Nephron (organoid): ENCODE results near the gene CACTIN.

ENCODE experiments used
- H3K27ac Mint-ChIP-seq, 3 experiments: 2 replicates each; pipeline ENCODE4 v1.8.0; 2020; ENCODE audit warnings: mixed read lengths in 3 of 3, mild to moderate bottlenecking in 2 of 3, moderate library complexity in 1 of 3
- H3K27me3 Mint-ChIP-seq: 2 replicates; pipeline ENCODE4 v1.8.0; 2021; ENCODE audit warnings: low read depth, mild to moderate bottlenecking, moderate library complexity, mixed read lengths
- H3K36me3 Mint-ChIP-seq: 2 replicates; pipeline ENCODE4 v1.8.0; 2020; ENCODE audit warnings: low read depth, mixed read lengths
- H3K4me1 Mint-ChIP-seq: 2 replicates; pipeline ENCODE4 v1.8.0; 2020; ENCODE audit warnings: mixed read lengths
- H3K4me3 Mint-ChIP-seq, 3 experiments: 2 replicates each; pipeline ENCODE4 v1.8.0; 2020; ENCODE audit warnings: mild to moderate bottlenecking in 3 of 3, mixed read lengths in 3 of 3, moderate library complexity in 2 of 3
- H3K9me3 Mint-ChIP-seq: 2 replicates; pipeline ENCODE4 v1.8.0; 2020; ENCODE audit warnings: mixed read lengths
- TF ChIP-seq, protein P1 (sequence below), 3 experiments: fragments of 200-600 bp; sonication (generic); IDR thresholded peaks; one replicate each; pipeline ENCODE4 v1.5.0; 2021; ENCODE audit warnings: antibody characterized with exemption in 3 of 3; ENCODE audit not compliant: unreplicated experiment in 3 of 3

CACTIN gene

DNA sequence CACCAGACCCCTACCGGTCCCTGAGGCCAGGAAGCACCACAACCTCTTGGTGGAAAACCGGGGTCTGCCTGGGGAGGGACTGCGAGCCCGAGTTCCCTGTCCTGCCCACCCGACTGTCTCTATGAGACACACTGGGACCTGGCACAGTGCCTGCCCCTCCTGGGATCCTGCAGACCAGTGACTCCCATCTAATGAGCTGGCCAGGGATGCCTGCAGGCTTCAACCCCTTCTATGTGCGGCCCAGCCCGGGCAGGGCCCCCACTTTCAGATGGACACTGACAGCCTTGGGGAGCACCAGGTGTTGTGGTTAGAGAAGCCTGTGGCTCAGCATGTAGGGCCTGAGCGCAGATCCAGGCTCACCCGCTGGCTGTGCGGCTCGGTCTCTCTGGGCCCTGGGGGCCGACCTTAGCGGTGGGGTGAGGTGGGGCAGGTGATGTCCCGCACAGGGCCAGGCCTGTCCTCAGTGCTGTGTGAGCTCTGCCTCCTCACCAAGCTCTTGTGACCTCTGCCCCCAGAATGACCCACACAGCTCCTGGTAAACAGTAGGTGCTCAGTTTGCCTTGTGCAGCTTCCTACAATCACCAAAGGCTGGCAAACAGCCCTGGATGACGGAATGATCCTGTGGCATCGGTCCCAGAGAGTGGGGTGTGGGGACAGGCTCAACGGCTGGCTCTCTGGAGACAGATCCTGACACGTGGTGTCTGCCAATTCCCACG, 17.9 kb upstream of the CACTIN start:
- Mint-ChIP-seq H3K27ac (no peak overlapping the region), H3K36me3 (peaks cover 8% of the 10 kb centered on the region), H3K9me3 (no peaks in the 10 kb centered on the region), H3K4me1 (no peaks in the 10 kb centered on the region), H3K27me3 (no peaks in the 10 kb centered on the region), H3K4me3 (no peak overlapping the region)
- TF ChIP-seq, protein P1, sequence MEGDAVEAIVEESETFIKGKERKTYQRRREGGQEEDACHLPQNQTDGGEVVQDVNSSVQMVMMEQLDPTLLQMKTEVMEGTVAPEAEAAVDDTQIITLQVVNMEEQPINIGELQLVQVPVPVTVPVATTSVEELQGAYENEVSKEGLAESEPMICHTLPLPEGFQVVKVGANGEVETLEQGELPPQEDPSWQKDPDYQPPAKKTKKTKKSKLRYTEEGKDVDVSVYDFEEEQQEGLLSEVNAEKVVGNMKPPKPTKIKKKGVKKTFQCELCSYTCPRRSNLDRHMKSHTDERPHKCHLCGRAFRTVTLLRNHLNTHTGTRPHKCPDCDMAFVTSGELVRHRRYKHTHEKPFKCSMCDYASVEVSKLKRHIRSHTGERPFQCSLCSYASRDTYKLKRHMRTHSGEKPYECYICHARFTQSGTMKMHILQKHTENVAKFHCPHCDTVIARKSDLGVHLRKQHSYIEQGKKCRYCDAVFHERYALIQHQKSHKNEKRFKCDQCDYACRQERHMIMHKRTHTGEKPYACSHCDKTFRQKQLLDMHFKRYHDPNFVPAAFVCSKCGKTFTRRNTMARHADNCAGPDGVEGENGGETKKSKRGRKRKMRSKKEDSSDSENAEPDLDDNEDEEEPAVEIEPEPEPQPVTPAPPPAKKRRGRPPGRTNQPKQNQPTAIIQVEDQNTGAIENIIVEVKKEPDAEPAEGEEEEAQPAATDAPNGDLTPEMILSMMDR (IDR thresholded peaks at IDR 0.05; ENCODE audit: unreplicated experiment in 3 of 3) = no peak

DNA sequence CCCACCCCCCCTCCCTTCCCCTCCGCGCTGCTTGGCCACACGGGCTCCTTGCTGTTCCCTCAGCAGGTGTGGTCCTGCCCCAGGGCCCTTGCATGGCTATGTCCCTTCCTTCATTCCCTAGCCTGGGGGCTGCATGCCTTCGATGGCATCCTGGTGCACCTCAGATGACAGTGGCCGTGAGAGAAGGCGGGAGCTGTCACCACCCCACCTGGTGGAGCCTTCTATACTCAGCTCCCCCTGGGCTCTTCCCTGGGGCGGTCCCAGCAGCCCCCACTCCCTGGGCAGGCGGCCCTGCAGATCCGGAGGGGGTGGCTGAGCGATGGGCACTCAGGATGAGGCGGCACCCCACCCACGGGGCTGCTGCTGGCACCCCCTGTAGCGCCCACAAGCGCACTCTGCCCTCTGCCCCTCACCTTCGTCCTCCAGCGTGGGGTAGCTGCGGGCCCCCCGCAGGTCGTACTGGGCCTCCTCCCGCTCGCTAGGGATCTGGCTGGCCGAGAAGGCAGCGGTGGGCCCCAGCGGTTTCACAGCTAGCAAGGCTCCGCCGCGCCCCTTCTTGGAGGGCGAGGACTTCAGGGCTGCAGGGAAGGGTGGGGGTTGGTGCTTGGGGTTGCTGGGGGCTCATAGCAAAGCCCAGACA, 17.2 kb upstream of the CACTIN start:
- Mint-ChIP-seq H3K27ac (no peak overlapping the region), H3K36me3 (peaks cover 8% of the 10 kb centered on the region), H3K4me3 (no peak overlapping the region), H3K4me1 (no peaks in the 10 kb centered on the region), H3K27me3 (no peaks in the 10 kb centered on the region), H3K9me3 (no peaks in the 10 kb centered on the region)
- TF ChIP-seq, protein P1 (IDR thresholded peaks at IDR 0.05; ENCODE audit: unreplicated experiment in 3 of 3) = no peak

- Mint-ChIP-seq H3K4me3 (no peak overlapping the region), H3K9me3 (no peaks in the 10 kb centered on the region), H3K27ac (no peak overlapping the region), H3K4me1 (no peaks in the 10 kb centered on the region), H3K27me3 (no peaks in the 10 kb centered on the region), H3K36me3 (peaks cover 12% of the 10 kb centered on the region)
- TF ChIP-seq, protein P1 (IDR thresholded peaks at IDR 0.05; ENCODE audit: unreplicated experiment in 3 of 3) = no peak
These were observed 16.5 kb upstream of the CACTIN start for GRCh38 chr19:3642987-3643673.

DNA sequence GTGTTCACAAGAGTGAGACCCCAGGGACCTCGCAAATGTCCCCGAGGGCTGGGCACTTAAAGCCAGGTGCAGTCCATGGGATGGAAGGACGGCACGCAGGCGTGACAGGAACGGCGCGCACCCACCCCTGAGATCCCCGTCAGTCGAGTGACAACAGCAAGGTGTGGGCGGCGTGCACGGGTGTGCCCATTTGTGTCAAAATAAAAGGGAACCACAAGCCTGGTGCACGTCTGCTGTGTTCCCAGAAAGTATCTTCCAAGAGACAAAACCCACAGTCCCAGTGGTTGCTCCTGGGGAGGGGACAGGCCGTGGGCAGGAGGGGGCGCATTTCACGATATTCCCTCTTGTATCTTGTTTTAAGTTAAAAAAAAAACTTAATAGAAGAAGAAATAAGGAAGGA, 15.7 kb upstream of the CACTIN start:
- H3K27me3 Mint-ChIP-seq = no peaks in the 10 kb centered on the region
- H3K4me1 Mint-ChIP-seq = no peaks in the 10 kb centered on the region
- H3K9me3 Mint-ChIP-seq = no peaks in the 10 kb centered on the region
- TF ChIP-seq, protein P1 (IDR thresholded peaks at IDR 0.05; ENCODE audit: unreplicated experiment in 3 of 3) = no peak
- peaks cover 12% of the 10 kb centered on the region for H3K36me3 Mint-ChIP-seq
- H3K27ac Mint-ChIP-seq = no peak overlapping the region
- H3K4me3 Mint-ChIP-seq = no peak overlapping the region

- TF ChIP-seq, protein P1 (IDR thresholded peaks at IDR 0.05; ENCODE audit: unreplicated experiment in 3 of 3) = no peak
- Mint-ChIP-seq H3K27ac (no peak overlapping the region), H3K4me3 (no peak overlapping the region), H3K27me3 (no peaks in the 10 kb centered on the region), H3K36me3 (peaks cover 11% of the 10 kb centered on the region), H3K9me3 (no peaks in the 10 kb centered on the region), H3K4me1 (no peaks in the 10 kb centered on the region)
These were observed 15.1 kb upstream of the CACTIN start for GRCh38 chr19:3641515-3642269.
